Cardiac ventricle fibroblast (primary cell): ENCODE data around the gene C17orf78. TPM values are rescaled to one million over a fixed set of nuclear protein-coding genes. Genes with fewer than 3 reads are reported as not detected.

ENCODE experiments used
- total RNA-seq: library from RNA; depleted of rRNA; stranded (reverse); fragments of >200 nt; gene quantifications from 2 replicates; pipeline ENCODE4 v1.2.3, GENCODE V29; 2015

C17orf78 gene
- total RNA-seq, result not detected in 2 replicates

GRCh38 chr17:37375706-37376105, at the start of gene C17orf78:
C17orf78 (plus strand) TSS chr17:37375985; CDS start chr17:37376093, 108 bp downstream.

DNA sequence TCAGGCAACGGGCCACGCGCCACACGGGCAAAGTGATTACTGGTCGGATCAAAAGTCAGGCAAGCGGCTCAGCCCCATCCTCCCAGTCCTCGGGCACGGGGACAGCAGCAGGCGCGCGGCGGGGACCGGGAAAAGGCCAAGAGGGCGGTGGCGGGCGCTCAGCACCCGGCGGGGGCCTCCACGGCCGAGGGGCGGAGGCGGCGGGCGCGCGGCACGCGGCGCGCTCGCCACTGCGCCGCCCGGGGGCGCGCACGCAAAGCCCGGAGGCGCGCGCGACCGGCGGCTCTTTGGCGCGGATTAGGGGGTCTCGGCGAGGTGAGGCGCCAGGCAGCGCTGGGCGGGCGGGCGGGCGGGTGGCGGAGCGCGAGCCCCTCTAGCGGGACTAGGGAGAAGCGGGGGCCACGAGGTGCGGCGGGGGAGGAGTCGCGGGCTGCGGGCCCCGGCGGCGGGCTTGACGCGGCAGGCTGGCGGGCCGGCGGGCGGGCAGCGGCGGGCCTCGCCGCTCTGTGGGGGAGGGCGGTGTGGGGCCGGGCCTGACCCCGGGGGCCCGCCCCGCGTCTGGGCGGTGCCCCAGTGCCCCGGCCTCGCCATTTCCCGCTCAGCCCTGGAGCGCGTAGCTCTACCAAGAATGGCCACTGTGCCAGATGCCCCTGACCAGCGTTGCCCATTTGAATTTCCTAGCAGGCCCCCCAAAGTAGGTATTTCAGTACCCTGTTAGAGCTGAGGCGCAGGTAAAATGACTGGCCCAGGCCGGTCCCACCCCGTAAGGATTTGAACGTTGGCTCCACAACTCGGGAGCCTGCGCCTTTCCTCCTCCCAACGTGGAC, 31.1 kb downstream of the C17orf78 start, which contains the start of the genes ACACA and TADA2A:
TSS of gene ACACA (minus strand) at position 202 of the 827 bp plus-strand sequence. CDS start 537 bp downstream, outside the sequence.
TSS of gene TADA2A (plus strand) at position 252 of the 827 bp plus-strand sequence. CDS start 4,480 bp downstream, outside the sequence.

Other genes starting within 250 kb of the C17orf78 start
- gene ACACA, start 30.9 kb downstream of the C17orf78 start, total RNA-seq, result 27.4 and 29.8 TPM in 2 replicates
- gene TADA2A, start 30.9 kb downstream of the C17orf78 start, total RNA-seq, result 10.9 and 16.7 TPM in 2 replicates
- 40.4 and 46.1 TPM in 2 replicates for gene DUSP14, start 113.9 kb downstream of the C17orf78 start, total RNA-seq
- gene SYNRG, start 233.4 kb downstream of the C17orf78 start, total RNA-seq, result 12.4 and 17.9 TPM in 2 replicates